WTC11 (cell line): ENCODE data around the gene HAPSTR1. TPM values are rescaled to one million over a fixed set of nuclear protein-coding genes. Genes with fewer than 3 reads are reported as not detected.

Experiments used
- AR ChIP-seq: fragments of 250-450 bp; sonication (Bioruptor Pico); IDR thresholded peaks from 2 replicates; pipeline ENCODE4 v1.9.0; 2021; ENCODE audit warnings: mild to moderate bottlenecking
- ARID4B ChIP-seq: sonication (generic); formaldehyde crosslinking; IDR thresholded peaks from 2 replicates; pipeline ENCODE4 v1.8.0; 2023; ENCODE audit warnings: missing genetic modification reagents, mild to moderate bottlenecking, borderline replicate concordance
- ATF3 ChIP-seq: sonication (generic); formaldehyde crosslinking; conservative IDR thresholded peaks from 2 replicates; pipeline ENCODE4 v1.8.1; 2022; ENCODE audit warnings: mild to moderate bottlenecking, missing genetic modification reagents
- CDX4 ChIP-seq: fragments of 250-450 bp; sonication (Bioruptor Pico); IDR thresholded peaks from 2 replicates; pipeline ENCODE4 v1.9.0; 2021; ENCODE audit warnings: moderate library complexity, mild to moderate bottlenecking, inconsistent platforms, borderline replicate concordance
- EMX1 ChIP-seq: fragments of 250-450 bp; sonication (Bioruptor Pico); IDR thresholded peaks from 2 replicates; pipeline ENCODE4 v1.8.0; 2021; ENCODE audit warnings: mild to moderate bottlenecking
- FOXP1 ChIP-seq: sonication (generic); formaldehyde crosslinking; IDR thresholded peaks from 2 replicates; pipeline ENCODE4 v1.8.0; 2022; ENCODE audit warnings: missing genetic modification reagents, mild to moderate bottlenecking, moderate library complexity, borderline replicate concordance
- GABPB1 ChIP-seq: sonication (generic); formaldehyde crosslinking; IDR thresholded peaks from 2 replicates; pipeline ENCODE4 v1.8.1; 2023; ENCODE audit warnings: mild to moderate bottlenecking, missing genetic modification reagents
- GTF2I ChIP-seq: fragments of 250-450 bp; sonication (Bioruptor Pico); conservative IDR thresholded peaks from 2 replicates; pipeline ENCODE4 v1.4.0; 2021; ENCODE audit warnings: mild to moderate bottlenecking
- IRF1 ChIP-seq: sonication (generic); formaldehyde crosslinking; IDR thresholded peaks from 2 replicates; pipeline ENCODE4 v1.8.0; 2023; ENCODE audit warnings: missing genetic modification reagents
- MAX ChIP-seq: sonication (generic); formaldehyde crosslinking; IDR thresholded peaks from 2 replicates; pipeline ENCODE4 v1.8.0; 2022; ENCODE audit warnings: mild to moderate bottlenecking, missing genetic modification reagents
- MLX ChIP-seq: sonication (generic); formaldehyde crosslinking; IDR thresholded peaks from 2 replicates; pipeline ENCODE4 v1.8.1; 2023; ENCODE audit warnings: mild to moderate bottlenecking, missing genetic modification reagents, moderate library complexity
- NFYB ChIP-seq: sonication (generic); formaldehyde crosslinking; conservative IDR thresholded peaks from 2 replicates; pipeline ENCODE4 v1.8.0; 2022; ENCODE audit warnings: low read depth, missing genetic modification reagents
- NR3C1 ChIP-seq: sonication (generic); formaldehyde crosslinking; conservative IDR thresholded peaks from 2 replicates; pipeline ENCODE4 v1.8.1; 2023; ENCODE audit warnings: low read depth, mild to moderate bottlenecking, missing genetic modification reagents
- PREB ChIP-seq: sonication (generic); formaldehyde crosslinking; IDR thresholded peaks from 2 replicates; pipeline ENCODE4 v1.8.1; 2022; ENCODE audit warnings: mild to moderate bottlenecking, missing genetic modification reagents, moderate library complexity, borderline replicate concordance
- RORB ChIP-seq: fragments of 250-450 bp; sonication (Bioruptor Pico); IDR thresholded peaks from 2 replicates; pipeline ENCODE4 v1.9.0; 2021; ENCODE audit warnings: mild to moderate bottlenecking
- SMAD4 ChIP-seq: sonication (generic); formaldehyde crosslinking; IDR thresholded peaks from 2 replicates; pipeline ENCODE4 v1.8.0; 2022; ENCODE audit warnings: mild to moderate bottlenecking, missing genetic modification reagents
- TEAD1 ChIP-seq: sonication (generic); formaldehyde crosslinking; IDR thresholded peaks from 2 replicates; pipeline ENCODE4 v1.8.0; 2022; ENCODE audit warnings: mild to moderate bottlenecking, missing genetic modification reagents
- TEAD4 ChIP-seq: sonication (generic); formaldehyde crosslinking; IDR thresholded peaks from 2 replicates; pipeline ENCODE4 v1.8.0; 2022; ENCODE audit warnings: mild to moderate bottlenecking, missing genetic modification reagents
- USF1 ChIP-seq: sonication (generic); formaldehyde crosslinking; IDR thresholded peaks from 2 replicates; pipeline ENCODE4 v1.8.0; 2022; ENCODE audit warnings: mild to moderate bottlenecking, missing genetic modification reagents
- ZNF281 ChIP-seq: sonication (generic); formaldehyde crosslinking; IDR thresholded peaks from 2 replicates; pipeline ENCODE4 v1.8.0; 2023; ENCODE audit warnings: mild to moderate bottlenecking, missing genetic modification reagents
- ZNF396 ChIP-seq: fragments of 250-450 bp; sonication (Bioruptor Pico); IDR thresholded peaks from 2 replicates; pipeline ENCODE4 v1.8.0; 2021; ENCODE audit warnings: mild to moderate bottlenecking, moderate library complexity, borderline replicate concordance
- ZNF416 ChIP-seq: fragments of 250-450 bp; sonication (Bioruptor Pico); IDR thresholded peaks from 2 replicates; pipeline ENCODE4 v1.9.0; 2021; ENCODE audit warnings: mild to moderate bottlenecking, inconsistent platforms
- total RNA-seq: library from RNA; stranded (reverse); gene quantifications from 3 replicates; pipeline ENCODE4 v1.2.3, GENCODE V29; 2021

Gene HAPSTR1
- total RNA-seq, 1 experiment from 2014 or later = 54.3 TPM

- TF ChIP-seq AR (CRISPR knock-in tag) = no peak
- peak; percentile 44; the same call in 1 of the 2 replicates for TF ChIP-seq ZNF281 (CRISPR knock-in tag)
- TF ChIP-seq NR3C1 (CRISPR knock-in tag) = no peak
- TF ChIP-seq ARID4B (CRISPR knock-in tag) = peak; percentile 32; the same call in 1 of the 2 replicates
- TF ChIP-seq CDX4 (CRISPR knock-in tag) = no peak
- no peak for TF ChIP-seq TEAD1 (CRISPR knock-in tag)
- no peak for TF ChIP-seq MAX
- no peak for TF ChIP-seq ATF3
- TF ChIP-seq TEAD4 (CRISPR knock-in tag) = no peak
- TF ChIP-seq IRF1 (CRISPR knock-in tag) = no peak
- TF ChIP-seq GABPB1 (CRISPR knock-in tag) = peak; percentile 87
- TF ChIP-seq SMAD4 = no peak
- TF ChIP-seq NFYB (CRISPR knock-in tag) = peak; percentile 96
- peak; percentile 54; the same call in 1 of the 2 replicates for TF ChIP-seq FOXP1
- no peak for TF ChIP-seq GTF2I (CRISPR knock-in tag)
- TF ChIP-seq EMX1 = 0 out of 2 replicates have a peak, but pooled peaks have one; percentile 36
- TF ChIP-seq ZNF416 (CRISPR knock-in tag) = no peak
- TF ChIP-seq USF1 (CRISPR knock-in tag) = peak; percentile 94
- no peak; the same call in 1 of the 2 replicates for TF ChIP-seq PREB (CRISPR knock-in tag)
- TF ChIP-seq ZNF396 (CRISPR knock-in tag) = no peak
- TF ChIP-seq RORB (CRISPR knock-in tag) = no peak
- no peak; the same call in 1 of the 2 replicates for TF ChIP-seq MLX
Measured at GRCh38 chr16:9090960-9091866, at the start of gene HAPSTR1 (continued).
